NCI-H82 treated with DMSO at 0.1 percent for 48 hours (cell line): Measurements from ENCODE around the gene AGPAT1.

Experiments used
- DNase-seq: peaks from one replicate; lab custom pipeline; 2025; ENCODE audit not compliant: unreplicated experiment; lab: John Stamatoyannopoulos, UW

AGPAT1 gene

GRCh38 chr6:32173051-32173727 is 2.7 kb downstream of the AGPAT1 start:
- no peak for DNase-seq

- no peak for DNase-seq
Measured at GRCh38 chr6:32171234-32171633, 4.7 kb downstream of the AGPAT1 start.

GRCh38 chr6:32170294-32170693 is 5.6 kb downstream of the AGPAT1 start:
- DNase-seq = no peak

- no peak for DNase-seq
Measured at GRCh38 chr6:32168807-32169591, 6.9 kb downstream of the AGPAT1 start.

GRCh38 chr6:32168350-32168749 is 7.5 kb downstream of the AGPAT1 start:
- DNase-seq = no peak

GRCh38 chr6:32167761-32168262 is 8.1 kb downstream of the AGPAT1 start:
- DNase-seq = no peak

GRCh38 chr6:32167154-32167760 is 8.6 kb downstream of the AGPAT1 start:
- DNase-seq = no peak

GRCh38 chr6:32166411-32167061 is 9.3 kb downstream of the AGPAT1 start:
- DNase-seq = no peak

- DNase-seq = no peak
Measured at GRCh38 chr6:32164295-32164694, 11.6 kb downstream of the AGPAT1 start, which contains the start of gene EGFL8. Gene EGFL8, plus strand, starts transcription at chr6:32164595. Its CDS starts 1,571 bp downstream, at chr6:32166166.

- no peak for DNase-seq
Measured at GRCh38 chr6:32163559-32164258, 12.2 kb downstream of the AGPAT1 start.

- no peak for DNase-seq
Measured at GRCh38 chr6:32158052-32158451, 17.8 kb downstream of the AGPAT1 start.

- DNase-seq = no peak
Measured at GRCh38 chr6:32156891-32157290, 19.0 kb downstream of the AGPAT1 start.

GRCh38 chr6:32154514-32155161 is 21.2 kb downstream of the AGPAT1 start:
- peak; percentile 53 for DNase-seq

- peak; percentile 89 for DNase-seq
Measured at GRCh38 chr6:32153564-32154513, 22.0 kb downstream of the AGPAT1 start, which contains the start of gene PPT2. Gene PPT2, plus strand, starts transcription at chr6:32154141. Its CDS starts 454 bp downstream, at chr6:32154595.

GRCh38 chr6:32152769-32153563 is 22.9 kb downstream of the AGPAT1 start:
- DNase-seq = peak; percentile 50

- DNase-seq = no peak
Measured at GRCh38 chr6:32151863-32152768, 23.8 kb downstream of the AGPAT1 start, which contains the start of gene PRRT1. Gene PRRT1, minus strand, starts transcription at chr6:32151939. Its CDS starts 112 bp downstream, at chr6:32151827.
